ENCODE measurements around the gene MAML2.

Gene MAML2

GRCh38 chr11:96112192-96113128 lies 230.5 kb downstream of the MAML2 start:
- DNase-seq: no peak

- DNase-seq: no peak
Measured at GRCh38 chr11:96111308-96111707, 231.7 kb downstream of the MAML2 start.

- no peak for DNase-seq
Measured at GRCh38 chr11:96110302-96110701, 232.7 kb downstream of the MAML2 start.

GRCh38 chr11:96109331-96110030 lies 233.5 kb downstream of the MAML2 start:
- DNase-seq: no peak

- DNase-seq: no peak
Measured at GRCh38 chr11:96107143-96107824, 235.7 kb downstream of the MAML2 start.

- DNase-seq: no peak
Measured at GRCh38 chr11:96106645-96107044, 236.3 kb downstream of the MAML2 start.

- DNase-seq: no peak
Measured at GRCh38 chr11:96105944-96106343, 237.1 kb downstream of the MAML2 start.

GRCh38 chr11:96105197-96105895 lies 237.6 kb downstream of the MAML2 start:
- no peak for DNase-seq

- no peak for DNase-seq
Measured at GRCh38 chr11:96104496-96104895, 238.5 kb downstream of the MAML2 start.

- DNase-seq: no peak
Measured at GRCh38 chr11:96103721-96104120, 239.3 kb downstream of the MAML2 start.

- DNase-seq: no peak
Measured at GRCh38 chr11:96103102-96103501, 239.9 kb downstream of the MAML2 start.

GRCh38 chr11:96102664-96103078 lies 240.3 kb downstream of the MAML2 start:
- no peak for DNase-seq

GRCh38 chr11:96101146-96101545 lies 241.8 kb downstream of the MAML2 start:
- DNase-seq: no peak

GRCh38 chr11:96098511-96099241 lies 244.3 kb downstream of the MAML2 start:
- DNase-seq: no peak

- DNase-seq: no peak
Measured at GRCh38 chr11:96097844-96098421, 245.1 kb downstream of the MAML2 start.

- no peak for DNase-seq
Measured at GRCh38 chr11:96096360-96096759, 246.6 kb downstream of the MAML2 start.

- DNase-seq: no peak
Measured at GRCh38 chr11:96095884-96096303, 247.1 kb downstream of the MAML2 start.

GRCh38 chr11:96094156-96094555 lies 248.8 kb downstream of the MAML2 start:
- no peak for DNase-seq

- DNase-seq: no peak
Measured at GRCh38 chr11:96092511-96092910, 250.5 kb downstream of the MAML2 start.

- DNase-seq: no peak
Measured at GRCh38 chr11:96091476-96091875, 251.5 kb downstream of the MAML2 start.

- no peak for DNase-seq
Measured at GRCh38 chr11:96090711-96091110, 252.3 kb downstream of the MAML2 start.

- DNase-seq: no peak
Measured at GRCh38 chr11:96088914-96089313, 254.1 kb downstream of the MAML2 start.
